HFFc6 (cell line): ENCODE measurements around the gene LRRIQ1. TPM values are rescaled to one million over a fixed set of nuclear protein-coding genes. Genes with fewer than 3 reads are reported as not detected.

ENCODE experiments used
- DNase-seq: peaks from one replicate; pipeline ENCODE4 v3.0.0-alpha.2; 2018
- H3K27ac Mint-ChIP-seq: 2 replicates; pipeline ENCODE4 v1.8.0; 2020; ENCODE audit warnings: mild to moderate bottlenecking, mixed read lengths
- H3K27me3 Mint-ChIP-seq: 2 replicates; pipeline ENCODE4 v1.8.0; 2021; ENCODE audit warnings: mild to moderate bottlenecking, moderate library complexity, mixed read lengths; ENCODE audit not compliant: insufficient read depth
- H3K36me3 Mint-ChIP-seq: 2 replicates; pipeline ENCODE4 v1.8.0; 2021; ENCODE audit warnings: low read depth, mixed read lengths
- H3K4me1 Mint-ChIP-seq: 2 replicates; pipeline ENCODE4 v1.8.0; 2020; ENCODE audit warnings: low read depth, mixed read lengths
- H3K4me3 Mint-ChIP-seq: 2 replicates; pipeline ENCODE4 v1.8.0; 2020; ENCODE audit warnings: mild to moderate bottlenecking, moderate library complexity, mixed read lengths
- H3K9me3 Mint-ChIP-seq: 2 replicates; pipeline ENCODE4 v1.8.0; 2020; ENCODE audit warnings: mild to moderate bottlenecking, mixed read lengths
- long read RNA-seq: library from polyadenylated mRNA; unstranded; transcript quantifications from one replicate; pipeline ENCODE4 v2.0.0, GENCODE V29; 2019
- total RNA-seq, 6 experiments: library from RNA; stranded (reverse); fragmentation: NEBNext Ultra II Directional; extraction: Animal tissue kit (Norgen Biotek cat#: 25700); gene quantifications; 2 replicates in 1 of 6; 3 replicates in 5 of 6; pipeline ENCODE4 v1.2.3, GENCODE V29; 2021
- TF ChIP-seq, protein P1 (sequence below): fragments of 200-600 bp; sonication (generic); IDR thresholded peaks from 2 replicates; pipeline ENCODE4 v1.5.0; 2021; ENCODE audit warnings: antibody characterized with exemption, mild to moderate bottlenecking

LRRIQ1 gene, protein sequence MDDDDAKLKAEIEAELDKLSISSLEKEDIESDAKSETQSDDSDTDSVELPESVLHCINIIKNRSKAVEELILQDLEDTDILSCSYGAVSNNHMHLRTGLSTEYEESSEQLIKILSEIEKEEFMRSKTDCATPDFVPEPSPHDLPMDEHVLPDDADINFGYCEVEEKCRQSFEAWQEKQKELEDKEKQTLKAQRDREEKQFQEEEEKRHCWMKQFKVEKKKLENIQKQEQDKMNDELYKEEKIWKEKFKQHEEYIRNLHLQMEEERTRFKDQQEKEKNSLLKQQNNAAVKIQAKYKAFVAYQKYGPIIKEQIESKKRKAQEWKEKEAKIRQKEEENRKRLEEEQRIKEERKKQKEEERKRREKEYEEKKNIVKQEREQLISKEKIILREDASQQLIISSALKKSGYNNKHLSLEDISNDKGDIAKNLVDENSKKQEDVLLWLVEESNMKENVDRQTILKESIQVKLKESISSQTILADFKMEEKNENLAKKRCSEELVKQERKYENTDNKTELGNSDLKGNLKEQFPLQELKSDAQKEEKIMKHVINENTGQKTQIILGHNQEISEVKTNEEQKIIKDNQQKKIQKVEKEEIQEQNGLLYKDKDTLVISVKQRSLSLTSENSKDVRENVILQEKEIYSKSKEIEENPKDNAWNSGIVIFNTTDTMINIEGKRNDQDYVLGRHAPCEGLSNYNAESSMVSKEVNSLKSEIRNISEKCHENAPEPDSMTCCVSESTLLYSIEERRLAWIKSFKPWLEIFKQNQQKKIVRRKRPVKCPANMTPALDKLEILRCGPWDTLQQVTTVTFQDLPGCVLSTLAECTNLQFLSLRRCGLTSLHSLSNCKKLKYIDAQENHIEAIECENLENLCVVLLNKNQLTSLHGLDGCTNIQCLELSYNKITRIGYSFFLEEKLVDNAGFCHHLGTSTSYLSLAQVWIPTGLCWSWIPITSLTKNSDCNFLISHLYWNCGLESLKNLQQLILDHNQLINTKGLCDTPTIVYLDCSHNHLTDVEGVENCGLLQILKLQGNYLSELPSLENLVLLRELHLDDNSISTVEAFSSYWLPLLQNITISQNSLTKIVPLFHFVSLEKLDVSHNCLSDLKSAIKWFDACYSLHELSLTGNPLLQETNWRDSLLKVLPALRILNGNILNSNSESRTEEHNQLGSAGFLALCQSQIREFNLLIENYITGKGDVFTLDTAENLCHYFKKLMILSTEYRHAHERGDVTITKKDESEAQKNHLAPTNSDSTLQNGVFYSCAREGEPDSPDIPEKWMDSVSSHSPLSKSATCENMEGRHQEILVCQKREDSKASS (N-terminal part only)
- under 1 TPM in 2 of 6 experiments, not detected in 4; 0.21 to 0.57 TPM for total RNA-seq
- long read RNA-seq = 0 reads

DNA sequence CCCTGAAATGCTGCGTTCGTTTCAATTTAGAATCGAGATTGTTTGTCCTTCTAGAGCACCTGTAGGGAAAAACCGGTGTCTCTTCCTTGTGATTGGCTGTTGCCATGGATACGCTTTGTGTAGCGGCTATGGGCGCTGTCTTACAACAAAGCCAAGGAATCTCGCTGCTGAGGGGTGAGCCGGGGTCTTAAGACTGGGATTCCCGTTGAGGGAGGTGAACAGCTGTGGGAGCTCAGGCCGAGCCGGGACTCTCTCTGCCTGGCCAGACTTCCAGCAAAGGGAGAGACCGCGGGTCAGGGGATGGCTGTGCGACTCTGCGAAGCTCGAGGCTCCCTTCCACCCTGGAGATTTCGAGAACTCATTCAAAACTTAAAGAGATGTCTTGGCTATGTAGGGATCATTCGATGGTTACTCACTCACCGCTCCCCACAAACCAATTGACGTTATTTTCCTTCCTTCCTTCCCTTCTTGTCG is at the start of gene LRRIQ1, which contains the start of gene TSPAN19:
Gene LRRIQ1, plus strand, starts transcription at position 118 of the 474 bp plus-strand sequence. CDS start 1,826 bp downstream, outside the sequence.
Gene TSPAN19, minus strand, starts transcription at position 44 of the 474 bp plus-strand sequence. CDS start 6,331 bp downstream, outside the sequence.
- peak; percentile 75 for DNase-seq
- Mint-ChIP-seq H3K4me3 (peak within 1 kb of the TSS; percentile 92), H3K27ac (peak within 1 kb of the TSS; percentile 82), H3K36me3 (no peaks in the 10 kb centered on the region), H3K9me3 (no peaks in the 10 kb centered on the region), H3K4me1 (peaks cover 7% of the 10 kb centered on the region; the same call in 1 of the 2 replicates), H3K27me3 (no peaks in the 10 kb centered on the region; the same call in 1 of the 2 replicates)
- TF ChIP-seq, protein P1, sequence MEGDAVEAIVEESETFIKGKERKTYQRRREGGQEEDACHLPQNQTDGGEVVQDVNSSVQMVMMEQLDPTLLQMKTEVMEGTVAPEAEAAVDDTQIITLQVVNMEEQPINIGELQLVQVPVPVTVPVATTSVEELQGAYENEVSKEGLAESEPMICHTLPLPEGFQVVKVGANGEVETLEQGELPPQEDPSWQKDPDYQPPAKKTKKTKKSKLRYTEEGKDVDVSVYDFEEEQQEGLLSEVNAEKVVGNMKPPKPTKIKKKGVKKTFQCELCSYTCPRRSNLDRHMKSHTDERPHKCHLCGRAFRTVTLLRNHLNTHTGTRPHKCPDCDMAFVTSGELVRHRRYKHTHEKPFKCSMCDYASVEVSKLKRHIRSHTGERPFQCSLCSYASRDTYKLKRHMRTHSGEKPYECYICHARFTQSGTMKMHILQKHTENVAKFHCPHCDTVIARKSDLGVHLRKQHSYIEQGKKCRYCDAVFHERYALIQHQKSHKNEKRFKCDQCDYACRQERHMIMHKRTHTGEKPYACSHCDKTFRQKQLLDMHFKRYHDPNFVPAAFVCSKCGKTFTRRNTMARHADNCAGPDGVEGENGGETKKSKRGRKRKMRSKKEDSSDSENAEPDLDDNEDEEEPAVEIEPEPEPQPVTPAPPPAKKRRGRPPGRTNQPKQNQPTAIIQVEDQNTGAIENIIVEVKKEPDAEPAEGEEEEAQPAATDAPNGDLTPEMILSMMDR = no peak

DNA sequence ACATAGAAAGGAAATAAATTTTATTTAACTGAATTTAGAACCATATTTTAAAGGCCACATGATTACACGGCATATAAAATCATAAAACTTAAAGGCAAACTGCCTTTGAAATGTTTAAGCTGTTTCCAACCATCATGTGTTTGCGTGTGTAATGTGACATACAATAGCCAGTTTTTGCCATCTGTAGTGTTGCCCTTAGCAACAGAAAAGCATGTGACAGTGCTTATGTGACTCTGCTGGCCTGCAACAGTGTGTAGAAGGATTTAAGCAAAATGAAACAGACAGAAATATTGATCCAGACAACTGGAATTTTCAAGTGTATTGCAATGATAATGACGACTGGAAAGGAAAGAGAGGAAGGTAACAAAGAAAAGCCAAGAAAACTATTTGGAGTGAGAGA is 49.6 kb upstream of the LRRIQ1 start:
- no peak overlapping the region for H3K27ac Mint-ChIP-seq
- H3K4me1 Mint-ChIP-seq = no peaks in the 10 kb centered on the region
- TF ChIP-seq, protein P1 = no peak
- DNase-seq = no peak
- H3K36me3 Mint-ChIP-seq = no peaks in the 10 kb centered on the region
- no peak overlapping the region for H3K4me3 Mint-ChIP-seq
- H3K9me3 Mint-ChIP-seq = no peaks in the 10 kb centered on the region
- no peaks in the 10 kb centered on the region for H3K27me3 Mint-ChIP-seq

DNA sequence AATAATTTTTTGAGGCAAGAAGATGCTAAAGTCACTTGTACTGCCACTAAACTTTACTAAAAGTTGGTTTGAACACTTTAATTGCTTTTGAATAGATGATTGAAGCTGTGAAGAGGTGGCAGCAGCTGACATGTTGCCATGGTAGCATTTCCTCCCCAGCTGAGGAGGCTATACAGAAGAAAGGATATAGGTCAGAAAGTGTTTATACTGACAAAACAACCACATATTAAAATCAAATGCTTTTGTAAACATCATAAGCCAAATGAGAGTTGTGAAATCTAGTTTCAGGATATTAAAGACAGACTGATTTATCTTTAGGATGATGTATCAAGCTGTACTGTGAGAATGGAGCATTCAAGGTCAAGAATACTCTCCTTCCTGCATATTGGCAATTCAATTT is 41.7 kb upstream of the LRRIQ1 start:
- TF ChIP-seq, protein P1 = no peak
- Mint-ChIP-seq H3K9me3 (peaks cover 7% of the 10 kb centered on the region), H3K27ac (no peak overlapping the region), H3K4me1 (no peaks in the 10 kb centered on the region), H3K4me3 (no peak overlapping the region), H3K27me3 (peaks cover 3% of the 10 kb centered on the region; the same call in 1 of the 2 replicates), H3K36me3 (no peaks in the 10 kb centered on the region)
- DNase-seq = no peak

DNA sequence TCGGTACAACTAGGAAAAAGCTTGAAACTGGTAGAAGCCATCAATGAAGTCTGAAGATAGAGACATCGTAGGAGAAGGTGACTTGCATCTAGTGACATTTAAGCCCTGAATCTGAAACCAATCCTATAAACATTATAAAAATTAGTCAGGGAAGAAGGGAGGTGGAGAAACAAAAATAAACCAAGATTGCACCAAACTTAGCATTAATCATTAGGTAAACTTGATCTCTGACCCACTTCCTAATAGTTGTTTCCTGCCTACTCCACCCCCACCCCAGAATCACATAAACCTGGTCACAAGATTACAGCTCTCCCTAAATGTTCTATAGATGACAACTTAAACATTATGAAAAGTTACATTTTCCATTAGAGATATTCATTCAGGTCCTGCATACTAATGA is 40.5 kb upstream of the LRRIQ1 start:
- Mint-ChIP-seq H3K27me3 (peaks cover 3% of the 10 kb centered on the region; the same call in 1 of the 2 replicates), H3K4me1 (no peaks in the 10 kb centered on the region), H3K27ac (no peak overlapping the region), H3K9me3 (peaks cover 7% of the 10 kb centered on the region), H3K36me3 (no peaks in the 10 kb centered on the region), H3K4me3 (no peak overlapping the region)
- TF ChIP-seq, protein P1 = no peak
- DNase-seq = no peak
